MM.1S (cell line): ENCODE data around the gene SLC4A1AP.

ENCODE experiments used
- DNase-seq: peaks from one replicate; pipeline ENCODE4 v3.0.0-alpha.2; 2015
- H2AFZ ChIP-seq: fragments of 300-600 bp; sonication (generic); 2 replicates; pipeline ENCODE4 v1.6.0; 2016; ENCODE audit warnings: antibody characterized with exemption, low read length
- H3F3A ChIP-seq: fragments of 300-600 bp; sonication (generic); 2 replicates; pipeline ENCODE4 v1.6.1; 2016; ENCODE audit warnings: mild to moderate bottlenecking, antibody characterized with exemption, low read length, moderate library complexity, mixed read lengths; ENCODE audit not compliant: insufficient read depth
- H3K27ac ChIP-seq: fragments of 300-600 bp; sonication (generic); 2 replicates; pipeline ENCODE4 v1.5.1; 2016; ENCODE audit warnings: mild to moderate bottlenecking, low read length
- H3K27me3 ChIP-seq: fragments of 300-600 bp; sonication (generic); replicated peaks from 2 replicates; pipeline ENCODE4 v1.6.0; 2016; ENCODE audit warnings: low read length; ENCODE audit not compliant: insufficient read depth
- H3K36me3 ChIP-seq: fragments of 300-600 bp; sonication (generic); replicated peaks from 2 replicates; pipeline ENCODE4 v1.6.1; 2016; ENCODE audit warnings: mild to moderate bottlenecking, low read length, mixed read lengths; ENCODE audit not compliant: insufficient read depth
- H3K4me1 ChIP-seq: fragments of 300-600 bp; sonication (generic); 2 replicates; pipeline ENCODE4 v1.6.1; 2016; ENCODE audit warnings: low read length, mixed read lengths
- H3K4me2 ChIP-seq: fragments of 300-600 bp; sonication (generic); 2 replicates; pipeline ENCODE4 v1.6.0; 2016; ENCODE audit warnings: low read depth, low read length
- H3K4me3 ChIP-seq: fragments of 300-600 bp; sonication (generic); 2 replicates; pipeline ENCODE4 v1.5.1; 2016; ENCODE audit warnings: low read length, mixed read lengths
- H3K79me2 ChIP-seq: fragments of 300-600 bp; sonication (generic); 2 replicates; pipeline ENCODE4 v1.6.1; 2016; ENCODE audit warnings: mixed run types, low read length, mixed read lengths
- H3K9ac ChIP-seq: fragments of 300-600 bp; sonication (generic); 2 replicates; pipeline ENCODE4 v1.6.1; 2016; ENCODE audit warnings: low read length, mixed read lengths
- H3K9me2 ChIP-seq: fragments of 300-600 bp; sonication (generic); replicated peaks from 2 replicates; pipeline ENCODE4 v1.6.1; 2016; ENCODE audit warnings: mild to moderate bottlenecking, low read length, mixed read lengths; ENCODE audit not compliant: insufficient read depth
- H3K9me3 ChIP-seq: fragments of 300-600 bp; sonication (generic); replicated peaks from 2 replicates; pipeline ENCODE4 v1.6.1; 2016; ENCODE audit warnings: mild to moderate bottlenecking, low read length, mixed read lengths; ENCODE audit not compliant: insufficient read depth
- H4K20me1 ChIP-seq: fragments of 300-600 bp; sonication (generic); 2 replicates; pipeline ENCODE4 v1.6.1; 2016; ENCODE audit warnings: mild to moderate bottlenecking, low read length, moderate library complexity, mixed read lengths; ENCODE audit not compliant: insufficient read depth
- EZH2 ChIP-seq: fragments of 300-600 bp; sonication (generic); optimal IDR thresholded peaks from 2 replicates; pipeline ENCODE3; 2017; ENCODE audit warnings: low read depth, mild to moderate bottlenecking, antibody characterized with exemption, low read length, mixed read lengths
- EZH2phosphoT487 ChIP-seq: fragments of 300-600 bp; sonication (generic); IDR thresholded peaks from 2 replicates; pipeline ENCODE4 v1.6.1; 2018; ENCODE audit warnings: antibody characterized with exemption, low read length
- TF ChIP-seq, protein P1 (sequence below): fragments of 300-600 bp; sonication (generic); IDR thresholded peaks from 2 replicates; pipeline ENCODE4 v1.5.1; 2016; ENCODE audit warnings: antibody characterized with exemption, low read length, mixed read lengths

The SLC4A1AP gene

DNA sequence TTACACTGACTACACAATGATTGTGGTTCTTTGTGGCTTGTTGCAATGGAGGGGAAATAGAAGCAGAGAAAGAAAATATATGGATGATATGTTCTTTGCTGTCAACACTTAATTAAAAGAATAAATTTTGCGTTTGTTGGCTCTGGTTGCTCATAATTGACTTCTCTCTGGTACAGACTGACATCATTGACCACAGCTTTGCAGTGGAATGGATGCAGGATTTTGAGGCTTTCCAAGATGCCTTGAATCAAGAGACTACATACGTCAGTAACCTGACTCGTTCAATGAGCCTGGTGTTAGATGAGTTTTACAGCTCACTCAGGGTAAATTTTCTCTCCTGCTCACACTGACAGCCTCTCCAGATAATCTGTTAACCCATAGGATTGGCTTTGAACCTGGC lies 25.0 kb upstream of the SLC4A1AP start:
- no peak overlapping the region for H3K4me3 ChIP-seq
- no peaks in the 10 kb centered on the region for H3K9me2 ChIP-seq
- no peaks in the 10 kb centered on the region for H3K4me1 ChIP-seq
- no peaks in the 10 kb centered on the region for H3K9me3 ChIP-seq
- peaks cover 3% of the 10 kb centered on the region; the same call in 1 of the 2 replicates for H3K36me3 ChIP-seq
- no peak overlapping the region for H3K9ac ChIP-seq
- DNase-seq: no peak
- H3K27me3 ChIP-seq: no peaks in the 10 kb centered on the region
- no peaks in the 10 kb centered on the region for H3K79me2 ChIP-seq
- H2AFZ ChIP-seq: no peak overlapping the region
- no peak overlapping the region for H3K27ac ChIP-seq
- no peaks in the 10 kb centered on the region for H4K20me1 ChIP-seq
- TF ChIP-seq EZH2: no peak
- TF ChIP-seq EZH2phosphoT487: no peak
- TF ChIP-seq, protein P1, sequence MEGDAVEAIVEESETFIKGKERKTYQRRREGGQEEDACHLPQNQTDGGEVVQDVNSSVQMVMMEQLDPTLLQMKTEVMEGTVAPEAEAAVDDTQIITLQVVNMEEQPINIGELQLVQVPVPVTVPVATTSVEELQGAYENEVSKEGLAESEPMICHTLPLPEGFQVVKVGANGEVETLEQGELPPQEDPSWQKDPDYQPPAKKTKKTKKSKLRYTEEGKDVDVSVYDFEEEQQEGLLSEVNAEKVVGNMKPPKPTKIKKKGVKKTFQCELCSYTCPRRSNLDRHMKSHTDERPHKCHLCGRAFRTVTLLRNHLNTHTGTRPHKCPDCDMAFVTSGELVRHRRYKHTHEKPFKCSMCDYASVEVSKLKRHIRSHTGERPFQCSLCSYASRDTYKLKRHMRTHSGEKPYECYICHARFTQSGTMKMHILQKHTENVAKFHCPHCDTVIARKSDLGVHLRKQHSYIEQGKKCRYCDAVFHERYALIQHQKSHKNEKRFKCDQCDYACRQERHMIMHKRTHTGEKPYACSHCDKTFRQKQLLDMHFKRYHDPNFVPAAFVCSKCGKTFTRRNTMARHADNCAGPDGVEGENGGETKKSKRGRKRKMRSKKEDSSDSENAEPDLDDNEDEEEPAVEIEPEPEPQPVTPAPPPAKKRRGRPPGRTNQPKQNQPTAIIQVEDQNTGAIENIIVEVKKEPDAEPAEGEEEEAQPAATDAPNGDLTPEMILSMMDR: no peak
- H3K4me2 ChIP-seq: no peak overlapping the region
- no peaks in the 10 kb centered on the region for H3F3A ChIP-seq

DNA sequence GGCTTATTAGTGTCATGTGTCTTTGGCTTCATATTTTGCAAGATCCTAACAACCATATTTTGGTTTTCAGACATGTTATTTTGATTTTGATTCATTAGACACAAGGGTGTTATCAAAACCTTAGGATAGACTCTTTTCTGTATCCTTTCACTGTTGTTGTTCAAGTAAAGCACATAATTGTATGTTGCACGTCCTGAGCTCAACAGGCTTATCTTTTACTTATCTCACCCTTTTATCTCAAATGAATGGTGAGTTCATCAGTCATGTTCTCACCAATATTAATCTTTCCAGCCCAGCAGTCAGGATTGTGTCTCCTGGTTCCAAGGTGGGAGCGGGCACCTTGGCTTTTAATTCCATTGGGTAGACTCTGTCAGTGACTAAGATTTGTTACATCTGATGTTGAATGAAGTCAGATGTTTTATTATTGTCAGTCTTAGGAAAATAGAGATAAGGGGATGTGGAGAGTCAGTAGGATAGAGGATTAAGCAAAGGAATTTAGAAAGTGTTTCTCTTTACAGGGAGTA lies 22.9 kb upstream of the SLC4A1AP start:
- no peak overlapping the region for H3K4me3 ChIP-seq
- no peaks in the 10 kb centered on the region for H3K4me1 ChIP-seq
- DNase-seq: no peak
- H3K79me2 ChIP-seq: no peaks in the 10 kb centered on the region
- H3K27ac ChIP-seq: no peak overlapping the region
- H3K4me2 ChIP-seq: no peak overlapping the region
- no peak overlapping the region for H3K9ac ChIP-seq
- no peak for TF ChIP-seq EZH2
- TF ChIP-seq, protein P1: no peak
- no peak for TF ChIP-seq EZH2phosphoT487
- no peaks in the 10 kb centered on the region for H3K27me3 ChIP-seq
- H3K9me2 ChIP-seq: no peaks in the 10 kb centered on the region
- no peaks in the 10 kb centered on the region for H3K9me3 ChIP-seq
- H2AFZ ChIP-seq: no peak overlapping the region
- no peaks in the 10 kb centered on the region for H3F3A ChIP-seq
- H4K20me1 ChIP-seq: no peaks in the 10 kb centered on the region
- no peaks in the 10 kb centered on the region for H3K36me3 ChIP-seq

DNA sequence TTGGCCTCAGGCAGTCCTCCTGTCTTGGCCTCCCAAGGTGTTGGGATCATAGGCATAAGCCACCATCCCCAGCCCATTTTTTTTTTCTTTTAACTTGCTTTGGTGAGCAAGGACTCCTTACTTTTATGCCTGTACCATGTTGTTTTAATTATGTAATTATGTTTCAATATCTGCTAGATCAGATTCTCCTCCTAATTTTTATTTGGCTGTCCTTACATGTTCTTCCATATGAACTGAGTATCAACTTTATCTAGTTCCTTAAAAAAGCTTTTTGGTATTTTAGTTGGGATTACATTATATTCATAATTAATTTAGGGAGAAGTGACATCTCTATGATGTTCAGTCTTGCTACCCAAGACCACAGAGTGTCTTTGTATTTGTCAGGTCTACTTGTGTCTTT lies 18.5 kb upstream of the SLC4A1AP start:
- Histone ChIP-seq H3K27me3 (no peaks in the 10 kb centered on the region), H3K36me3 (no peaks in the 10 kb centered on the region), H3K9me3 (no peaks in the 10 kb centered on the region), H3K9ac (no peak overlapping the region), H3K4me2 (no peak overlapping the region), H3K4me3 (no peak overlapping the region), H3K27ac (no peak overlapping the region), H2AFZ (no peak overlapping the region), H3K9me2 (no peaks in the 10 kb centered on the region), H3K4me1 (no peaks in the 10 kb centered on the region), H3K79me2 (no peaks in the 10 kb centered on the region), H3F3A (no peaks in the 10 kb centered on the region), H4K20me1 (no peaks in the 10 kb centered on the region)
- no peak for TF ChIP-seq EZH2
- TF ChIP-seq, protein P1: no peak
- TF ChIP-seq EZH2phosphoT487: no peak
- DNase-seq: no peak
